Adrenal gland (tissue), 5 donors: Measurements from ENCODE around the gene CTPS2.

Experiments used
- POLR2A ChIP-seq, 2 donors: fragments of 450-650 bp; IDR thresholded peaks; one replicate each; pipeline ENCODE4 v1.6.1; 2017; ENCODE audit warnings: antibody characterized with exemption in 2 of 2, mild to moderate bottlenecking in 2 of 2, moderate library complexity in 1 of 2
- TF ChIP-seq, protein P1 (sequence below), 6 experiments: fragments of 450-650 bp in 4 of 6; fragments of 200-600 bp in 2 of 6; sonication (generic) in 1 of 6; IDR thresholded peaks; 1 replicate in 5 of 6; 2 replicates in 1 of 6; pipeline versions ENCODE4 v1.5.1 to v1.8.0; 2016 to 2021; ENCODE audit warnings: antibody characterized with exemption in 6 of 6, mild to moderate bottlenecking in 2 of 6, moderate library complexity in 1 of 6
- donor health status: DM: no; HTN: no; CAD: no.

- TF ChIP-seq, protein P1, sequence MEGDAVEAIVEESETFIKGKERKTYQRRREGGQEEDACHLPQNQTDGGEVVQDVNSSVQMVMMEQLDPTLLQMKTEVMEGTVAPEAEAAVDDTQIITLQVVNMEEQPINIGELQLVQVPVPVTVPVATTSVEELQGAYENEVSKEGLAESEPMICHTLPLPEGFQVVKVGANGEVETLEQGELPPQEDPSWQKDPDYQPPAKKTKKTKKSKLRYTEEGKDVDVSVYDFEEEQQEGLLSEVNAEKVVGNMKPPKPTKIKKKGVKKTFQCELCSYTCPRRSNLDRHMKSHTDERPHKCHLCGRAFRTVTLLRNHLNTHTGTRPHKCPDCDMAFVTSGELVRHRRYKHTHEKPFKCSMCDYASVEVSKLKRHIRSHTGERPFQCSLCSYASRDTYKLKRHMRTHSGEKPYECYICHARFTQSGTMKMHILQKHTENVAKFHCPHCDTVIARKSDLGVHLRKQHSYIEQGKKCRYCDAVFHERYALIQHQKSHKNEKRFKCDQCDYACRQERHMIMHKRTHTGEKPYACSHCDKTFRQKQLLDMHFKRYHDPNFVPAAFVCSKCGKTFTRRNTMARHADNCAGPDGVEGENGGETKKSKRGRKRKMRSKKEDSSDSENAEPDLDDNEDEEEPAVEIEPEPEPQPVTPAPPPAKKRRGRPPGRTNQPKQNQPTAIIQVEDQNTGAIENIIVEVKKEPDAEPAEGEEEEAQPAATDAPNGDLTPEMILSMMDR (IDR thresholded peaks at IDR 0.05): no peak
- no peak for TF ChIP-seq POLR2A (IDR thresholded peaks at IDR 0.05)
These were observed 48.4 kb downstream of the CTPS2 start for GRCh38 chrX:16664074-16664473.
